ENCODE results near the gene RBM14. TPM values are rescaled to one million over a fixed set of nuclear protein-coding genes. Genes with fewer than 3 reads are reported as not detected.
A peak's percentile ranks its signal among the peaks of the same experiment; 100 is the strongest.
"Not testable (repeated sequence)": the region's sequence is repeated elsewhere in the genome, so short reads cannot be mapped to it uniquely, and the experiment has no call there.

The RBM14 gene
- total and polyA plus RNA-seq, 5 donors from 2014 or later = 56.7 to 233 (median 71.5) TPM

DNA sequence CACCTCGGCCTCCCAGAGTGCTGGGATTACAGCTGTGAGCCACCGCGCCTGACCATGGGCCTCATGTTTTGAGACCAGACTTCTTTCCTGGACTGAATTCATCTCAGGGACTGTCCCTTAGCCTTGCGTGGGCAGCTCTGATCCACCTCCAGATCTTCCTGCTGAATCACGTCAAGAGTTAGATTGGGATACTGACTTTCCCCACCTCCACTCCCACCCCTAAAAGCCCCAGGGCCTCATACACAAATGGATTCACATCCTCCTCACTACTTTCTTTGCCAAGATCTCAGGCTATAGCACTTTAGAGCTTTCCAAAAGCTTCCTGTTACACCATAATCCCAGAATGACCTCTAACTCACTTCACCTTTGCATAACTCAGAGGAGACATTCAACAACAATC, 35.6 kb upstream of the RBM14 start:
- no peaks in the 10 kb centered on the region for H3K36me3 Mint-ChIP-seq
- Histone ChIP-seq H3K4me3 (ENCODE audit: low read depth, low read length) (no peak overlapping the region), H3K27ac (ENCODE audit: insufficient read depth, low read length, poor library complexity, severe bottlenecking) (no peak overlapping the region), H3K36me3 (ENCODE audit: control insufficient read depth, insufficient read depth, low read length) (no peaks in the 10 kb centered on the region), H3K9me3 (ENCODE audit: control insufficient read depth in 2 of 2, low read length in 2 of 2) (peaks cover 0 to 10% of the 10 kb centered on the region in 2 experiments), H3K4me1 (ENCODE audit: control insufficient read depth, insufficient read depth, low read length, poor library complexity, severe bottlenecking) (peaks cover 4% of the 10 kb centered on the region), H3K27me3 (ENCODE audit: control insufficient read depth, insufficient read depth, low read length) (no peaks in the 10 kb centered on the region)
- DNase-seq = no peak
- H3K9me3 Mint-ChIP-seq = peaks cover 0 to 8% (median 0%) of the 10 kb centered on the region in 7 donors
- H3K27ac Mint-ChIP-seq = no peak overlapping the region
- H3K27me3 Mint-ChIP-seq = peaks cover 22% of the 10 kb centered on the region
- no peak overlapping the region for H3K4me3 Mint-ChIP-seq
- no peak for ATAC-seq (ENCODE audit: low read depth in 2 of 2)
- H3K4me1 Mint-ChIP-seq = peaks cover 0 to 8% (median 0%) of the 10 kb centered on the region in 4 donors

- H3K9me3 Mint-ChIP-seq = peaks cover 0 to 8% (median 0%) of the 10 kb centered on the region in 7 donors
- no peaks in the 10 kb centered on the region for H3K36me3 Mint-ChIP-seq
- no peak overlapping the region for H3K27ac Mint-ChIP-seq
- peaks cover 4% of the 10 kb centered on the region for H3K4me1 ChIP-seq (ENCODE audit: control insufficient read depth, insufficient read depth, low read length, poor library complexity, severe bottlenecking)
- H3K4me3 Mint-ChIP-seq = no peak overlapping the region
- DNase-seq = no peak
- peaks cover 18% of the 10 kb centered on the region for H3K27me3 Mint-ChIP-seq
- no peaks in the 10 kb centered on the region for H3K36me3 ChIP-seq (ENCODE audit: control insufficient read depth, insufficient read depth, low read length)
- ATAC-seq (ENCODE audit: low read depth in 2 of 2) = no peak
- peaks cover 0 to 10% of the 10 kb centered on the region in 2 experiments for H3K9me3 ChIP-seq (ENCODE audit: control insufficient read depth in 2 of 2, low read length in 2 of 2)
- H3K4me3 ChIP-seq (ENCODE audit: low read depth, low read length) = no peak overlapping the region
- H3K27ac ChIP-seq (ENCODE audit: insufficient read depth, low read length, poor library complexity, severe bottlenecking) = no peak overlapping the region
- H3K4me1 Mint-ChIP-seq = peaks cover 0 to 8% (median 0%) of the 10 kb centered on the region in 4 donors
- no peaks in the 10 kb centered on the region for H3K27me3 ChIP-seq (ENCODE audit: control insufficient read depth, insufficient read depth, low read length)
These were observed 35.2 kb upstream of the RBM14 start for GRCh38 chr11:66581261-66581660.

DNA sequence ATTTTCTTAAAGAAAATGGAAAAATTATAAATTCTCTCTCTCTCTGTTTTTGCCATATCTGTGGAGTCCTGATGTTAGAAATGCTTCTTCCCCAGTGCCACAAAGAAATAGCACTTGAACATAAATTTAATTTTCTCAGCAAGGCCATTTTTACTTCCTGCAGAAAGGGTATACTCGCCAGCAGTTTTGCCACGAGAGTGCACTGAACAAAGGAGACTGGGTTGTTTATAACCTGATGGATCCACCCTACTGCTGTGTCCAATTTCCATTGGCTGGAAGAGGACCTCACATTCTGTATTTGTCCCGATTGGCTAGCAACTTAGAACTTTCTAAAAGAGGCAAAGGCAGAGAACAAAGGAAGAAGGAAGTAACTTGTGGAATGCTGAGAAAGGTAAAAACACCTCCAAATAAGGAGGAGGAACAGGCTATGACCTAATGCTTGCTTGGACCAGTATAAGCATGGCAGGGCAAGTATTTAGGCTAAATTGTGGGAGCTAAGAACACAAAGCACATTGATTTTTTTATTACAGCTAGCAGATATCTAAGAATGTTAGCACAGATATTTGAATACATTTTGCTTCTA, 33.8 kb upstream of the RBM14 start:
- not testable (repeated sequence) for H3K9me3 ChIP-seq (ENCODE audit: control insufficient read depth in 2 of 2, low read length in 2 of 2); H3K4me1 Mint-ChIP-seq; H3K9me3 Mint-ChIP-seq; ATAC-seq (ENCODE audit: low read depth in 2 of 2); H3K27ac Mint-ChIP-seq; H3K4me1 ChIP-seq (ENCODE audit: control insufficient read depth, insufficient read depth, low read length, poor library complexity, severe bottlenecking); H3K4me3 ChIP-seq (ENCODE audit: low read depth, low read length); H3K36me3 ChIP-seq (ENCODE audit: control insufficient read depth, insufficient read depth, low read length); H3K36me3 Mint-ChIP-seq; H3K4me3 Mint-ChIP-seq; H3K27ac ChIP-seq (ENCODE audit: insufficient read depth, low read length, poor library complexity, severe bottlenecking); H3K27me3 ChIP-seq (ENCODE audit: control insufficient read depth, insufficient read depth, low read length); DNase-seq
- peaks cover 17% of the 10 kb centered on the region for H3K27me3 Mint-ChIP-seq

DNA sequence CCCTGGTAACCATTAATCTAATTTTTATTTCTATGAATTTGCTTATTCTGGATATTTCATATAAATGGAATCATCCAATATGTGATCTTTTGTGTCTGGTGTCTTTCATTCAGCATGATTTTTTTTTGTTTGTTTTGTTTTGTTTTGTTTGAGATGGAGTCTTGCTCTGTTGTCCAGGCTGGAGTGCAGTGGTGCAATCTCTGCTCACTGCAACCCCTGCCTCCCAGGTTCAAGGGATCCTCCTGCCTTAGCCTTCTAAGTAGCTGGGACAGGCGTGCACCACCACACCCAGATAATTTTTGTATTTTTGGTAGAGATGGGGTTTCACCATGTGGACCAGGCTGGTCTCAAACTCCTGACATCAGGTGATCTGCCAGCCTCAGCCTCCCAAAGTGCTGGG, 31.0 kb upstream of the RBM14 start:
- H3K27ac ChIP-seq (ENCODE audit: insufficient read depth, low read length, poor library complexity, severe bottlenecking); H3K9me3 Mint-ChIP-seq; H3K4me1 Mint-ChIP-seq; H3K36me3 ChIP-seq (ENCODE audit: control insufficient read depth, insufficient read depth, low read length); H3K27me3 Mint-ChIP-seq; ATAC-seq (ENCODE audit: low read depth in 2 of 2); H3K36me3 Mint-ChIP-seq; H3K4me3 Mint-ChIP-seq; H3K4me3 ChIP-seq (ENCODE audit: low read depth, low read length); H3K27me3 ChIP-seq (ENCODE audit: control insufficient read depth, insufficient read depth, low read length); H3K9me3 ChIP-seq (ENCODE audit: control insufficient read depth in 2 of 2, low read length in 2 of 2); H3K27ac Mint-ChIP-seq; H3K4me1 ChIP-seq (ENCODE audit: control insufficient read depth, insufficient read depth, low read length, poor library complexity, severe bottlenecking); DNase-seq: not testable (repeated sequence)

DNA sequence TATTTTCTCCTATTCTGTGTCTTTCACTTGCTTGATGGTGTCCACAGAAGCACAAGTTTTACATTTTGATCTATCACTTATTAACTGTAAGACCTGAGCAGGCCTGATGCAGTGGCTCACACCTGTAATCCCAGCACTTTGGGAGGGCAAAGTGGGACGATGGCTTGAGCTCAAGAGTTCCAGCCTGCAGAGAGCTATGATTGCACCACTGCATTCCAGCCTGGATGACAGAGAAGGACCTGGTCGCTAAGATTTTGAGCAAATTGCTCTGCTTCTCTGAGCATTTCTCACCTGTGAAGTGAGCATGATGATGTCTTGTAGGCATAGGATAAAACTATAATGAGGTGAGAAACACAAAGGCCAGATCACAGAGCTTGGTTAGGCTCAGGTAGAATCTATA, 30.3 kb upstream of the RBM14 start:
- Mint-ChIP-seq H3K9me3 (peaks cover 0 to 8% (median 0%) of the 10 kb centered on the region in 7 donors), H3K4me3 (no peak overlapping the region), H3K27ac (no peak overlapping the region), H3K36me3 (no peaks in the 10 kb centered on the region), H3K4me1 (no peaks in the 10 kb centered on the region), H3K27me3 (peaks cover 4% of the 10 kb centered on the region)
- Histone ChIP-seq H3K9me3 (ENCODE audit: control insufficient read depth in 2 of 2, low read length in 2 of 2) (peaks cover 0 to 10% of the 10 kb centered on the region in 2 experiments), H3K4me3 (ENCODE audit: low read depth, low read length) (no peak overlapping the region), H3K27me3 (ENCODE audit: control insufficient read depth, insufficient read depth, low read length) (no peaks in the 10 kb centered on the region), H3K36me3 (ENCODE audit: control insufficient read depth, insufficient read depth, low read length) (no peaks in the 10 kb centered on the region), H3K4me1 (ENCODE audit: control insufficient read depth, insufficient read depth, low read length, poor library complexity, severe bottlenecking) (no peaks in the 10 kb centered on the region), H3K27ac (ENCODE audit: insufficient read depth, low read length, poor library complexity, severe bottlenecking) (no peak overlapping the region)
- DNase-seq = no peak
- no peak for ATAC-seq (ENCODE audit: low read depth in 2 of 2)

DNA sequence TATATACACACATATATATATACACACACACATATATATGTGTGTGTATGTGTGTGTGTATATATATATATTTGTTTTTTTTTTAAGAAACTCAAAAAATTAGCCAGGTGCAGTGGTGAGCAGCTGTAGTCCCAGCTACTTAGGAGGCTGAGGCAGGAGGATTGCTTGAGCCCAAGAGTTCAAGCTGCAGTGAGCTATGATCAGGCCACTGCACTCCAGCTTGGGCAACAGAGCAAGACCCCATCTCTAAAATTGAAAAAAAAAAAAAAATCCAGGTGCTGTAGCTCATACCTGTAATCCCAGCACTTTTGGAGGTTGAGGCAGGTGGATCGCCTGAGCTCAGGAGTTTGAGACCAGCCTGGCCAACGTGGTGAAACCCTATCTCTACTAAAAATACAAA, 27.1 kb upstream of the RBM14 start:
- not testable (repeated sequence) for H3K27ac Mint-ChIP-seq; DNase-seq; H3K27me3 Mint-ChIP-seq; H3K27ac ChIP-seq (ENCODE audit: insufficient read depth, low read length, poor library complexity, severe bottlenecking); H3K9me3 ChIP-seq (ENCODE audit: control insufficient read depth in 2 of 2, low read length in 2 of 2); H3K36me3 ChIP-seq (ENCODE audit: control insufficient read depth, insufficient read depth, low read length); ATAC-seq (ENCODE audit: low read depth in 2 of 2); H3K4me3 ChIP-seq (ENCODE audit: low read depth, low read length); H3K4me3 Mint-ChIP-seq; H3K9me3 Mint-ChIP-seq; H3K27me3 ChIP-seq (ENCODE audit: control insufficient read depth, insufficient read depth, low read length); H3K36me3 Mint-ChIP-seq
- H3K4me1 ChIP-seq (ENCODE audit: control insufficient read depth, insufficient read depth, low read length, poor library complexity, severe bottlenecking) = peaks cover 11% of the 10 kb centered on the region
- H3K4me1 Mint-ChIP-seq = peaks cover 0 to 21% (median 9%) of the 10 kb centered on the region in 4 donors

DNA sequence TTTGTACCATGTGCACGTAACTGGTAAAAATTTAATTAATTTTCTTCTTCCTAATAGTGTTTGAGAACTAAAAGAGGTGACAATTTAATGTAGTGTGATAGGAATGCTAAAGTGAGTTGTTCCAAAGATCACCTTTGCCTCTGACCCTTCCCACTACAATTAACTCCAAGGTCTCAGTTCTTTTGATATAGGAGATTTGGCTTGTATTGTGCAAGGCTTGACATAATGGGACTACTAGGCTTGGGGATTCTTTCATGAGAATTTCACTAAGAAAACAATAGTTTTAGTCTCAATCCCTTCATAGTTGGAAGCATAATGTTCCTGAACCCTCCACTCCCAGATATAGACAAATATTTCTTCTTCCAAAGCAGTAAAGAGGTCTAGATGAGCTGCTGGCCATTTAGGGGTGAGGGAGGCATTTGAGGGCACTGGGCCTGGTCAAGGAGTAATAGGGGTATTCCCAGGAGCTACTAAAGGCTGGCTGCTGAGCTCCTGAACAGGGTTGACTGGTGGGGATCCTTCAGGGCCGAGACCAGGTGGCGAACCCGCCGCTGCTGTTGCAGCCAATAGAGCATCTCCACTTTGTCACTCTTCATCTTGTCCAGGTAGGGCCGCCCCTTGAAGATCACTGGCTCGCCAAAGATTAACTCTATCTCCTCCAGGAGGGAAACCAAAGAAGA, 26.3 kb upstream of the RBM14 start:
- H3K4me1 Mint-ChIP-seq = peaks cover 4 to 30% (median 14%) of the 10 kb centered on the region in 4 donors
- peak overlapping the region in 1 of 4 donors; percentile 45 for H3K4me3 Mint-ChIP-seq
- no peak for DNase-seq
- H3K36me3 Mint-ChIP-seq = peaks cover 1% of the 10 kb centered on the region
- H3K9me3 Mint-ChIP-seq = no peaks in the 10 kb centered on the region
- H3K27me3 Mint-ChIP-seq = no peaks in the 10 kb centered on the region
- Histone ChIP-seq H3K4me3 (ENCODE audit: low read depth, low read length) (no peak overlapping the region), H3K4me1 (ENCODE audit: control insufficient read depth, insufficient read depth, low read length, poor library complexity, severe bottlenecking) (peaks cover 18% of the 10 kb centered on the region), H3K9me3 (ENCODE audit: control insufficient read depth in 2 of 2, low read length in 2 of 2) (no peaks in the 10 kb centered on the region), H3K36me3 (ENCODE audit: control insufficient read depth, insufficient read depth, low read length) (no peaks in the 10 kb centered on the region), H3K27me3 (ENCODE audit: control insufficient read depth, insufficient read depth, low read length) (no peaks in the 10 kb centered on the region), H3K27ac (ENCODE audit: insufficient read depth, low read length, poor library complexity, severe bottlenecking) (no peak overlapping the region)
- ATAC-seq (ENCODE audit: low read depth in 2 of 2) = no peak
- H3K27ac Mint-ChIP-seq = peak overlapping the region in 1 of 3 donors; percentile 25

DNA sequence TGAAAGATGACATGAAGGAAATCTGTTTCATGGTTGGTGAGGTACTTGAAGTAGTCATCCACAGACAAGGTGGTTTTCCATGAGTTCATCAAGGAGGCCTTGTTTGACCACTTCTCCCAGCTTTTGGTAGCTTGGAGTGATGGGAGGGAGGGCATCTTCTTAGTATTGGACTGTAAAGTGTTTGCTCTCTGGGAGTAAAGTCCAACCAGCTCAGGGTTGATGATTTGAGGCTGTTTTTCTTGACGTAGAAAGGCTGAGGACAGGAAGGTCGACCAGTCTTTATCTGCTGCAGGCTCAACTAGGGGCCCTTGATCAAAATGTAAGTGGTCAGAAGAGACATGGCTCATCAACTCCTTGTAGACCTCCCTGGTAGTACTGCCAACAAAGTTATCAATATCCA, 25.3 kb upstream of the RBM14 start:
- Mint-ChIP-seq H3K4me3 (peak overlapping the region in 1 of 4 donors; percentile 21), H3K9me3 (no peaks in the 10 kb centered on the region), H3K4me1 (peaks cover 4 to 40% (median 19%) of the 10 kb centered on the region in 4 donors), H3K27ac (no peak overlapping the region), H3K27me3 (no peaks in the 10 kb centered on the region), H3K36me3 (peaks cover 5% of the 10 kb centered on the region)
- no peaks in the 10 kb centered on the region for H3K27me3 ChIP-seq (ENCODE audit: control insufficient read depth, insufficient read depth, low read length)
- H3K9me3 ChIP-seq (ENCODE audit: control insufficient read depth in 2 of 2, low read length in 2 of 2) = no peaks in the 10 kb centered on the region
- ATAC-seq (ENCODE audit: low read depth in 2 of 2) (no peak), DNase-seq (no peak)
- no peak overlapping the region for H3K4me3 ChIP-seq (ENCODE audit: low read depth, low read length)
- no peaks in the 10 kb centered on the region for H3K36me3 ChIP-seq (ENCODE audit: control insufficient read depth, insufficient read depth, low read length)
- H3K27ac ChIP-seq (ENCODE audit: insufficient read depth, low read length, poor library complexity, severe bottlenecking) = no peak overlapping the region
- peaks cover 21% of the 10 kb centered on the region for H3K4me1 ChIP-seq (ENCODE audit: control insufficient read depth, insufficient read depth, low read length, poor library complexity, severe bottlenecking)

All from CD4-positive, CD25-positive, alpha-beta regulatory T cell (primary cell).